SK-N-MC (cell line): Measurements from ENCODE around the gene SMPD1.

ENCODE experiments used
- EZH2 ChIP-seq: fragments of 200-600 bp; sonication (generic); IDR thresholded peaks from one replicate; pipeline ENCODE4 v1.6.1; 2017; ENCODE audit warnings: antibody characterized with exemption
- FOXP2 ChIP-seq: optimal IDR thresholded peaks from 2 replicates; pipeline ENCODE3; 2011; ENCODE audit warnings: mild to moderate bottlenecking, moderate library complexity; ENCODE audit not compliant: insufficient read depth; ENCODE audit errors: extremely low read length, control extremely low read depth
- POLR2AphosphoS5 ChIP-seq: IDR thresholded peaks from 2 replicates; pipeline ENCODE4 v1.6.1; 2012; ENCODE audit warnings: mild to moderate bottlenecking, low read depth, low read length, borderline replicate concordance

GRCh38 chr11:6365659-6366058 lies 24.6 kb upstream of the SMPD1 start:
- TF ChIP-seq EZH2: no peak
- no peak for TF ChIP-seq POLR2AphosphoS5
- no peak for TF ChIP-seq FOXP2
